NCI-H510A treated with DMSO at 0.1 percent for 48 hours (cell line): Measurements from ENCODE around the gene LCLAT1.
A peak's percentile ranks its signal among the peaks of the same experiment; 100 is the strongest.

Source experiments
- DNase-seq: peaks from one replicate; lab custom pipeline; 2025; lab: John Stamatoyannopoulos, UW

LCLAT1 gene

DNA sequence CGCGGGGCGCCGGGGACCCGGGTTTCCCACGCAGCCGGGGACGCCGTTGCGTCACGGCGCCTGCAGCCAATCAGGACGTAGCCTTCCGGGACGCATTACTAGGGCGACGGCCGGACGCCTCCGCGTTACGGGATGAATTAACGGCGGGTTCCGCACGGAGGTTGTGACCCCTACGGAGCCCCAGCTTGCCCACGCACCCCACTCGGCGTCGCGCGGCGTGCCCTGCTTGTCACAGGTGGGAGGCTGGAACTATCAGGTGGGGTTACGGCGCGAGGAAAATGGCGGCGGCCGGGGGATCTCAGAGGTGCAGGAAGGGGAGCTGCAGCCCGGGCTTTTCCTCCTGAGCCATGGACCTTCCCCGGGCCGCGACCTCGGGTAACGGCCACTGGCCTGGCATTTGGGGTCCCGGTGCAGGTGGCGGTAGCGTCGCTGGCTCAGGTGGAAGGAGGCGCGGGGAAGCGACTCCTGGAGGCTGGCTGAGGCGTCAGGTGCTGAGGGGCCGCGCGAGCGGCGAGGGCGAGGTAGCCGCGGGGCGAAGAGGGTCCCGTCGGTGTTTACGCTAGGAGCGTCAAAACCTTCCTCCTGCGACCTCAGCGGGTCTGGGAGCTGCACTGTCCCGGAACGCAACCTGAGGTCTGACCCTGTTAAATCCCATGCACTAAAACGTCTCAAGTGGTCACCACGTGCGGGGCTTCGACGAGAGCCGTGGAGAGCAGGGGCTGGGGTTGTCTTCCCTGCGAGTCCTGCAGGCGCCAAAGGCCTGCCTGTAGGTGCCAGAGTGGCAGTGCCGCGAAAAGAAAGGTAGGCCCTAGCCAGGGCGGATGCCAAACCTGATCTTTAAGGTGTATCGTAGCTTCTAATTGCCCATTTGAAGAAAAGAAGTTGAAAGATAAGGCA, at the start of gene LCLAT1:
TSS of gene LCLAT1 (plus strand) at position 98 of the 897 bp plus-strand sequence. CDS start 78,345 bp downstream, outside the sequence.
- peak; percentile 42 for DNase-seq

- DNase-seq = no peak
Observed at GRCh38 chr2:30398084-30398873, 48.8 kb upstream of the LCLAT1 start.

DNA sequence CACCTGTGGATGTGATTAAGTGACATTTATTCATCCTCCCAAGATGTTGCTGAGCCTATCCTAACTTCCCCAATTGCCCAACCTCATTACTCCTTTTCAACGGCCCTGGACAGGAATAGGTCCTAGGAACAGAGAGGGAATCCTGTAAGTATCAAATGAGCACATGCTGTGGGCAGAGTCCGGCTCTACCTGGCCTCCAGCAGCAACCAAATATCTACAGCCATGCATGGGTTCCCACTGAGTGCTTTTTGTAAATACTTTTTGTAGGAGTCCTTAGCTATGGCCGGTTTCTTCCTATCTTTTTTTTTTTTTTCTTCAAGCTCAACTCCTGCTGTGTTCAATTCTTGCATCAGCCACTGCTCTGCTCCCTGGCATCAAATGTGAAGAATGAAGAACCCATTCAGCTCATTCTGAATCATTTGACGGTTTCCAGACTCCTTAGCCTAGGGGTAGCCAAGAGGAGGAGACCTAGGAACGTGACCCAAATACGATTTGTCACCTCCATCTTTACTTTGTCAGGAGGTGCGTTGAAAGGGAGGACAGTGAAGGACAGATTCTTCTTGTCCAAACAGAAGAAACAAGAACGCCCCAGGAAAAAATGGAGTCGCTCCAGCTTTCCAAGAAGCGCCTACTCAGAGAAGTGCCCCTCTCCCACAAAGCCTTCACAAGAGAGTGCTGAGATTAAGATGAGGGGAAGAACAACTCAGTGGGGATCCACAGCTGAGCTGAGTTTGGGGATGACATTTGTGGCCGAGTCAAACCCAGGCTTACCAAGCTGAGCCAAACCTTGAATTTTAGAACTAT, 46.7 kb upstream of the LCLAT1 start:
- no peak for DNase-seq

DNA sequence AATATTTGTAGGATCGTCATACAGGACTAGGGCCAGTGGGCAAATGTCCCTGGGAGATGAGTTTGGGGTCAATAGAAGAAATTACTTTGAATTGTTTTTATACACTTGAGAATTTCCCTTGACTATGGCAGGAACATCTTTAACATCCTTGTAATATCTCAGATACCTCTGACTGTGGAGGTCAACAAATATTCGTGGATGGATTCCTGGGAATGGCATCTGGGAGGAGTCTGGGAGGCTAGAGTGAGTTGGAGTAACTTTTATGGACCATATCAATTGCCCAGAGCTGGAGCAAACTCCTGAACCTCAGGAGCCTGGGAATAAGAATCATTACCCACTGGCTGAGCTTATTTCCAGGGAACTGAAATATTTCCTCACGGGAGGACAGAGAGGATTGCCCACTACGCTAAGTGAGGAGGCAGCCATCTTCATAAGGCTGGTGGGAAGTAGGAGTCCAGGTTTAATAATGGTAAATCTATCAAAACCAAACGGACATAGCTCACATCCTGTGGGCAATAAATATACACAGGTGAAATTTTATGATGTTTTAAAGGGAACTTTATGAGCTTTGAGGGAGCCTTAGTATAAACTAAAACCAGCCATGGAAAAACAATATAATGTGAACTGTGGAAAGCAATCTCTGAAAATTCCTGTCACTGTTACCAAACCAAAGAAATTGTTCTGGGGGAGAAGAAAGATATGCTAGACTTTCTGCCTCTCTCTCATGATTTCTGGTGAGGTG, 44.4 kb upstream of the LCLAT1 start:
- DNase-seq = no peak

DNA sequence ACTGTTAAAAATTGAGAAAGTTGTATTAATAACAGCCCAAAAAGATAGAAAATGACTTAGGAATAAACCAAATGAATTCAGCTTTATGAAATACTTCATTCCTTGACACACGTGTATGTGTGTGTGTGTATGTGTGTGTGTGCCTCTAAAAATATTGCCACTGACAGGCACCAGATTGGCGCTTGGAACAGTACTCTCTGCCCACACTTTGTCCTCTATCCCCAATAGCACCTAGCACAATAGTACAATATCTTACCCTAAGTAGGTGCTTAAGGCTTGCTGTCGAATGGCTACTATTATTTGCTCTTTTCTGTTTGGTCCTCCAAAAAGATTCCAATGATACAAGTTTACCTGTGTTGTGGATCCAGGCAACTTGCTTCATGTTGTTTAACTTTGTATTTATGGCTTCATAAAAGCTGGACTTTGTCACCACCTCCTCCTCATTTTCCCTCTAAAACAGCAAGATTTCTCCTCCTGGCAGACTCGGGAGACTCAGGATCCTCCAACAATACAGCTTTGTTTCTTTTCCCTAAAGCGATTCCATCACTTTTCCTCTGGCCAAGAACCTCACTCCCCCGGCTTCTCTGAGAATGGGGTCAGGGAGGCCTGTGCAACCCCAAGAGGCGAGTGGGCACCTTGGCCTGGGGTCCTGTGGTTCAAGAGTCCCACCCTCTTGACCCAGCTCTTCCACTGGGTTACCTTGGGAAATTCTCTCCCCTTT, 43.3 kb upstream of the LCLAT1 start:
- DNase-seq = no peak

DNA sequence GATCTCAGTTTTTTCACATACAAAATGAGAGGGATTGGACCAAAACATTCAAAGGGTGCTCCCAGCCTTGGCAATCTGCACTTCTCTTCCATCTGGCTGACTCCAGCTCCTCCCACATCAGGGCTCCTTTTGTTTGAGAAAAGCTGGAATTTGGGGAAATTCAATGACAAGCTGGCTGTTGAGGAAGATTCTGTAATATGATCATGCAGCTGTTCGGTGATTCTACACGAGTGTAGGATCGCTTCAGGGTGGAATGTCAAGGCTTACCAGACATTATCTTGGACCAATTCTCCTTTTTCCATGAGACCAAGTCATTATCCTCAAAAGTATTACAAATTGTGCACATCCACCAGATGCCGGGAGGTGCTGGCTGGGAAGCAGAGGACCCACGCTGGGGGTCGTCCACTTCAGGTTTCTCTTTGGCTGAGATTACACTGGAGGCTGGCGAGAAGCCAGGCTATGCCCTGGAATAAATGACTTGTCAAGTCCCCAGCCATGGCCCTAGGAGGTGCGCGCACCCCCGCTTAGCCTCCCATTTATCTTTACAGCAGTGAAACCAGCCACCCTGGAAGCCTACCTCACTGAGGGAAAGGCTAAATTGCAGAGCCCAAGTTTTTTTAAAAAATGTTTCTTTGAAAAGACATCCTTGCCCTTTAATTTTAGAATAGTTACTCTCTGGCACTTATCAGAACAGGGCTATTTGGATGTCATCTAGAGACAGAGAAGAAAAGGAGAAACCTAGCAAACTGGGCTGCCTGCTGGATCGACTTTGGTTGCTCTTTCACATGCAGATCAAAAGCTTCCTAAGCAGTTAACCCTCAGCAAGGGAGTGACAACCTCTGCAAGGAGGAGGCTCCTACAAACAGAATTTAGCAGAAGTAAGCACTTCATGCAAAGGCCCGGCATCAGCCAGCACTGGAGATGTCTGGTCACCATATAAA, 42.5 kb upstream of the LCLAT1 start:
- no peak for DNase-seq

DNA sequence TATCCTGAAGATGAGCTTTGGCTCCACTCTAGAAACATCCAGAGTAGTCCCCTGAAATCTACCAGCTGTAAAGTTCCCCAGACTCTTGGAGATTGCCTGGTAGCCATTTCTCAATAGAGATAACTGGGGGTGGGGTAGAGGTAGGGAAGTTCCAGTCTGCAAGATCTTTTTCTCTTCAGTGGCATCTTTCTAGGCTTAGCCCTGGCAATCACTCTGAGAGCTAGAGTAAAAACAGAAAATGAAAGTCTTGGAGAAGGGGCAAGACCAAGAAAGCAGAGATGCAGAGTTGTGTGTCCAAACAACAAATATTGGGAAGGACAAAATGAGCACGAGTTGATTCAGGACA, 41.8 kb upstream of the LCLAT1 start:
- no peak for DNase-seq

DNA sequence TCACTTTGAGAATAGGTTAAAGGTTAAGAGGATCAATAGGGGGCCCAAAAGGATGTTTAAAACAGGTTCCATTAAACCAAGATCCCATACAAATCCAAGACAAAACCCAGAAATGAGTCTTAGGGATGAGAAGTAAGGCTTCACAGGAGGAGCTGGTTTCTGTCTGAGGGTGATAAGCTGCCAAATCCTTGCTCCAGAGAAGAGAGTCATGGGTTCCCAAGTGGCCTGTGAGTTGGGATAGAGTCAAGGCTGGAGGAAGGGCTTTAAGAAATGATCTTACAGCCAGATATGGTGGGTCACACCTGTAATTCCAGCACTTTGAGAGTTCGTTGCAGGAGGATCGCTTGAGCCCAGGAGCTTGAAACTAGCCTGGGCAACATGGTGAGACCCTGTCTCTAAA, 40.2 kb upstream of the LCLAT1 start:
- DNase-seq = no peak

DNA sequence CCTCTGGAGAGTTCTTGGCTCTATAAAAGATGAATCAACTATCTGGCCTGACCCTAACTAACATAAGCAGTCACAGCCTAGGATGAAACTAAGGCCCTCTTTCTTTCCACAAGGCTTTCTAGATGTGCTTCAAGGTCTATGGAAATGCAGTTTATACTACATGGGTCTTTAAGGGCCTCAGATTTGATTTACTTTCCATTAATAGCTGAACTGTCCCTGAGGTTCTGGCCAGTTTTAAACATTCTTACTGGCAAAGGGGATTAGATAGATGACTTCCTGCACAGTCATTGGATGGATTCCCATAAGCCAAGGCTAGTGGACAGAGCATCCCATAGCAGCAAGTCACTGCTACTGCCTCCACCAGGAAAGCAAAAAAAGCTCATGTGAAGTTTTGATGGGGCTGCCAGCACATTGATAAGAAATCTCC, 38.1 kb upstream of the LCLAT1 start:
- DNase-seq = no peak

- DNase-seq = peak; percentile 14
Observed at GRCh38 chr2:30410217-30410616, 36.8 kb upstream of the LCLAT1 start.

DNA sequence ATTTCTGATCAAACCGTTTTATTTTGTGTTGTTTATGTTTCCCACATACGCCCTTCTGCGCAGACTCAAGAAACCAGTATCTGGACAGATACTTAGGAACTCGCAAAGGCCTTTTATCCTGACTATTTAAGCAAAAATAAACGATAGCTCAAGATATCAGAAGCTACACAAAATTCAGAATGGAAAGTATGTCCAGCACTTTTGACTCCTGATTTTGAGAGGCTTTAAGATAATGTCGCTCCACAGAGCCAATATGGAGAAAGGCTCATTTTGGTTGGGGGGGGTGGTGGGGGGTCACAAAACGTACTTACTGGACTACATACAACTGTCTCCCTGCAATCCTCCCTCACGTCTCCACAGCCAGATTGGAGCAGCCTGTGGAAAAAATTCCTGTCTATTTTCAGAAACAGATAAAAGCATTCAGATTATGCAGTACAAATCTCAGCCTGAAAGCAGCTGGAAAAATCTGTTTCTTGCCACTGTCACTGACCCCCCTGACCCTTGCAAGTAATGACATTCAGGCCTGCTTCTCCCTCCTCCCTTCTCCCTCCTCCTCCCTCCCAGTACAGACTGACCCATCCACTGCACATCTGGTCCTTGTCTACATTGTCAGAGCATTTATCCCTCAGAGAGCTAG, 34.9 kb upstream of the LCLAT1 start:
- DNase-seq = no peak

GRCh38 chr2:30412684-30413570, 34.1 kb upstream of the LCLAT1 start:
- DNase-seq = no peak

DNA sequence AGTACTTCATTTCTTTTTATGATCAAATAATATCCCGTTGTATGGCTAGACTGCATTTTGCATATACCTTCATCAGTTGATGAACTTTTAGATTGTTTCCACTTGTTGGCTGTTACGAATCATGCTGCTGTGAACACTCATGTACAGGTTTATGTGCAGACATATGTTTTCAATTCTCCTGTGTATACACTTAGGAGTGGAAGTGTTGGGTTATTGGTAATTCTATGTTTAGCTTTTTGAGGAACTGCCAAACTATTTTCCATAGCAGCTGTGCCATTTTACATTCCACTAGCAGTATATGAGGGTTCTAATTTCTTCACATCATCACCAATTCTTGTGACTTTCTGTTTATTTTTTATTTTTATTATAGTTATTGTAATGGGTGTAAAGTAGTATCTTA, 32.1 kb upstream of the LCLAT1 start:
- DNase-seq = no peak

- DNase-seq = no peak
Observed at GRCh38 chr2:30417253-30417652, 29.8 kb upstream of the LCLAT1 start.

GRCh38 chr2:30421026-30421603, 25.9 kb upstream of the LCLAT1 start:
- DNase-seq = no peak

DNA sequence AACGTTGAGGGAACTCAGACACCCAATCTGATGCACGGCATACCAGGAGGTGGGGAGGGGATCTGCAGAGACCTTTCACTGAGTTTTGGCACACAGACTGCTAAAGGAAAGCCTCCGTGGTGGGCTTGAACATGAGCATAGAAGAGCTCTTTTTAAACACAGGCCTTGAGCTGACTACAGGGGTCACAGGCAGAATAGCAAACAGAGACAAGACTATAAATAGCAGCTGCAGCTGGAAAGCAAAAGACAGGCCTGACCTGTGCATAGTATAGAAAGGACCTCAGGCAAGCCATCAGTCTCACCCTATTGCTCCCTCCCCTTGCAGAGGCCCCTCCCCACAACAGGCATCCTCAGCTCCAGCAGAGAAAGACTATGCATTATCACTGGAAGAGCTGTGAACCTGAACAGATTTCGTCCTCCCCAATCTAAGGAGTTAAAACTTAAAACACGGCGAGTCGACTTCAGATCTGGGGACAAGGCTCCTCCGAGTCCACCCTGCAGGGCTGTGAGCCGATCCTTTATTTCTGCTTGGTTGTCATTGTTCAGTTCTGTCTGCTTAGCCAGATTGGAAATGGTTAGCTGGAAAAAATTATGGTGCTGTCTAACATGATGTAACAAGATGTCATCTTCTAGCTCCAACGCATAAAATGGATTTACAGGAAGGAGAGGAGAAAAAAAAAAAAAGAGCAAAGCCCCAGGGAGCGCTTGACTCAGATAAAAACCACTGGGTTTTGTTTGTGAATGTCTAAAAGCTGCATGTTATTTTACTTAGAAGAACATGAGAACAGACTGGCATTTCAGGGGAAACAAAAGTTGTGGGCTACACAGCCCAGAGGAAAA, 25.2 kb upstream of the LCLAT1 start:
- DNase-seq = peak; percentile 51

DNA sequence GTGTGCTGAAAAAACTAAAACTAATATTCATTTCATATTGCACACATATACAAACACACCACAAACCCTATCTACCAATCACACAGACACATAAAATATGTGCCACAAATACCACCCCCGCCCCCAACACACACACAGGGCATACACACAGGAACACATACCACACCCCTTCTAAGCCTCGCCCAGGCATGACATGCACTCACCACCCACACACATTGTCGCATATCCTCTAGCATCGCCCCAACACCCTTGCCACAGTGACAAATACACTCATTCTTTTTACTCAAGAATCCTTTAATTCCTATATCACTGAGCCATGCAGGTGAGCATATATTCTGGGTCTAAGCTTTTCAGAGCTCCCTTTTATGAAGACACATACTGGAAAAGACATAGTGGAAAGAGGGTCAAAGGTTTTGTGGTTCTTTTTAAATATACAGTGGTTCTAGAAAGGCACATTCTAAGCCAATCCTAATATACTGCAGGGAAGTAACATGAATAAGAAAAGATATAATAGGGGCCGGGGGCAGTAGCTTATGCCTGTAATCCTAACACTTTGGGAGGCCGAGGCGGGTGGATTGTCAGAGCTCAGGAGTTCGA, 24.5 kb upstream of the LCLAT1 start:
- no peak for DNase-seq
